ENCODE data around the gene SLC66A3. TPM values are rescaled to one million over a fixed set of nuclear protein-coding genes. Genes with fewer than 3 reads are reported as not detected.

Gene SLC66A3
- polyA plus RNA-seq, 1 donor from 2014 or later = 7.0 TPM

GRCh38 chr2:11166476-11166875 is 11.2 kb downstream of the SLC66A3 start:
- no peaks in the 10 kb centered on the region for H3F3A ChIP-seq (ENCODE audit: insufficient read depth, low read length, poor library complexity, severe bottlenecking)
- TF ChIP-seq CTCF (IDR thresholded peaks at IDR 0.05; ENCODE audit: poor library complexity, severe bottlenecking) (no peak), POLR2AphosphoS5 (IDR thresholded peaks at IDR 0.05) (no peak), EP300 (conservative IDR thresholded peaks at IDR 0.05; ENCODE audit: poor library complexity, severe bottlenecking) (no peak), TAF1 (IDR thresholded peaks at IDR 0.05; ENCODE audit: low read depth) (no peak), RAD21 (conservative IDR thresholded peaks at IDR 0.05) (no peak), REST (IDR thresholded peaks at IDR 0.05; ENCODE audit: borderline replicate concordance) (no peak)
- H2AFZ ChIP-seq (ENCODE audit: low read depth, low read length) = no peak overlapping the region
- H3K27me3 ChIP-seq (ENCODE audit: insufficient read depth, low read depth, low read length) = no peaks in the 10 kb centered on the region
- no peaks in the 10 kb centered on the region for H3K36me3 ChIP-seq (ENCODE audit: insufficient read depth, low read length)
- H3K9me2 ChIP-seq (ENCODE audit: insufficient read depth, low read length) = no peaks in the 10 kb centered on the region
- H3K4me2 ChIP-seq (ENCODE audit: low read length) = no peak overlapping the region
- no peak overlapping the region for H3K27ac ChIP-seq (ENCODE audit: low read length)
- no peak overlapping the region for H3K4me3 ChIP-seq (ENCODE audit: low read length)
- no peak overlapping the region for H3K9ac ChIP-seq (ENCODE audit: low read length)
- no peaks in the 10 kb centered on the region for H4K20me1 ChIP-seq (ENCODE audit: insufficient read depth)
- H3K9me3 ChIP-seq (ENCODE audit: low read length) = no peaks in the 10 kb centered on the region
- H3K79me2 ChIP-seq (replicated peaks; ENCODE audit: insufficient read depth, low read length) = no peaks in the 10 kb centered on the region

- no peak overlapping the region for H2AFZ ChIP-seq (ENCODE audit: low read depth, low read length)
- H3K9ac ChIP-seq (ENCODE audit: low read length) = no peak overlapping the region
- H3K36me3 ChIP-seq (ENCODE audit: insufficient read depth, low read length) = no peaks in the 10 kb centered on the region
- TF ChIP-seq CTCF (IDR thresholded peaks at IDR 0.05; ENCODE audit: poor library complexity, severe bottlenecking) (no peak), RAD21 (conservative IDR thresholded peaks at IDR 0.05) (no peak), SMC3 (conservative IDR thresholded peaks at IDR 0.05; ENCODE audit: poor library complexity) (no peak), EZH2 (IDR thresholded peaks at IDR 0.05; ENCODE audit: borderline replicate concordance, insufficient read depth, low read length, poor library complexity, severe bottlenecking) (no peak), EP300 (conservative IDR thresholded peaks at IDR 0.05; ENCODE audit: poor library complexity, severe bottlenecking) (no peak), POLR2AphosphoS5 (IDR thresholded peaks at IDR 0.05) (no peak), REST (IDR thresholded peaks at IDR 0.05; ENCODE audit: borderline replicate concordance) (no peak), TAF1 (IDR thresholded peaks at IDR 0.05; ENCODE audit: low read depth) (no peak), MXI1 (conservative IDR thresholded peaks at IDR 0.05; ENCODE audit: poor library complexity, severe bottlenecking) (no peak)
- no peaks in the 10 kb centered on the region for H3K9me2 ChIP-seq (ENCODE audit: insufficient read depth, low read length)
- no peaks in the 10 kb centered on the region for H3K27me3 ChIP-seq (ENCODE audit: insufficient read depth, low read depth, low read length)
- H3K4me3 ChIP-seq (ENCODE audit: low read length) = no peak overlapping the region
- H3K27ac ChIP-seq (ENCODE audit: low read length) = no peak overlapping the region
- no peaks in the 10 kb centered on the region for H3K9me3 ChIP-seq (ENCODE audit: low read length)
- no peaks in the 10 kb centered on the region for H3K79me2 ChIP-seq (replicated peaks; ENCODE audit: insufficient read depth, low read length)
- H3K4me2 ChIP-seq (ENCODE audit: low read length) = no peak overlapping the region
- H3F3A ChIP-seq (ENCODE audit: insufficient read depth, low read length, poor library complexity, severe bottlenecking) = no peaks in the 10 kb centered on the region
- H4K20me1 ChIP-seq (ENCODE audit: insufficient read depth) = no peaks in the 10 kb centered on the region
Observed at GRCh38 chr2:11168488-11168887, 13.2 kb downstream of the SLC66A3 start.

All from neural cell (in vitro differentiated cells).